ENCODE data around the gene IQGAP2.
A peak's percentile ranks its signal among the peaks of the same experiment; 100 is the strongest.
"Not testable (repeated sequence)": the region's sequence is repeated elsewhere in the genome, so short reads cannot be mapped to it uniquely, and the experiment has no call there.

Gene IQGAP2

DNA sequence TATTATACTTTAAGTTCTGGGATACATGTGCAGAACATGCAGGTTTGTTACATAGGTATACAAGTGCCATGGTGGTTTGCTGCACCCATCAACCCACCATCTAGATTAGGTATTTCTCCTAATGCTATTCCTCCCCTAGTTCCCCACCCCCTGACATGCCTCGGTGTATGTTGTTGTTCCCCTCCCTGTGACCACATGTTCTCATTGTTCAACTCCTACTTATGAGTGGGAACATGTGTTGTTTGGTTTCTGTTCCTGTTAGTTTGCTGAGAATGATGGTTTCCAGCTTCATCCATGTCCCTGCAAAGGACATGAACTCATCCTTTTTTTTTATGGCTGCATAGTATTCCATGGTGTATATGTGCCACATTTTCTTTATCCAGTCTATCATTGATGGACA lies 200.9 kb downstream of the IQGAP2 start:
- DNase-seq (ENCODE audit: low read depth in 1 of 2, low spot score in 1 of 2), result not testable (repeated sequence)

DNA sequence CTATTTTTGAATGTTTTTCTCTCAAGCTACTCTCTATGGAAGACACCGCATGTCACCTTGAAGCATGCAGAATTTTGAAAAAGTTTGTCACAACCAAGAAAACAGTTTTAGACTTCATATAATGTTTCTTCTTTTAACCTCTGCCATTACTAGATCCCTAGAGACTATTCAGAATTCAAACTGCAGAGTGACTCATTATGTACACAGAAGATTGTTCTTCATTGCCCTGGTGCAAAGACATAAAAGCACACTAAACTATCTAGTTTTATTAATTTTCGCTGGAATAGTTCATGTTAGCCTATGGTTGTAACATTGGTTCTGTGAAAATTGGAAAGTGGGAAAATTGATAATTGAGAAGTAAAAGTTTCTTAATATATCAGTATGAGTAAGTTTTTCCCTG lies 201.8 kb downstream of the IQGAP2 start:
- DNase-seq (ENCODE audit: low read depth in 1 of 2, low spot score in 1 of 2), result no peak

DNA sequence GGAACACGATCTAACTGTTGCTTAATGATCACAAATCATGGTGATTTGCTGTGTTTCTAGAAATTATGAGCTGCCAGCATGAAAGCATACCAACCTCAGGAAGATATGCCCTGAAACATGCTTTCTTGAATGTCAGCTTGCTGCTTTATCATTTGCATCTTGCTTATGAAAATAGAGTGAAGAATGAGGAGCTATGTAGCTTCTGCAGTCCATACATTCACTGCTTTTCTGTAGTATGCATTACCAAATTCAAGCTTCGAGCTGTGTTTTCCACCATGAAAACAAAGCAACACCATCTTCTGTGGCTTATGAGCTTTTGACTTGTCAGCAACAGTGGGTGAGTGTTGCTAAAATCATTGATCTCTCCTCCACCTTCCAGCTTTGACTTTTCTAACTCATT lies 203.6 kb downstream of the IQGAP2 start:
- no peak for DNase-seq (ENCODE audit: low read depth in 1 of 2, low spot score in 1 of 2)

DNA sequence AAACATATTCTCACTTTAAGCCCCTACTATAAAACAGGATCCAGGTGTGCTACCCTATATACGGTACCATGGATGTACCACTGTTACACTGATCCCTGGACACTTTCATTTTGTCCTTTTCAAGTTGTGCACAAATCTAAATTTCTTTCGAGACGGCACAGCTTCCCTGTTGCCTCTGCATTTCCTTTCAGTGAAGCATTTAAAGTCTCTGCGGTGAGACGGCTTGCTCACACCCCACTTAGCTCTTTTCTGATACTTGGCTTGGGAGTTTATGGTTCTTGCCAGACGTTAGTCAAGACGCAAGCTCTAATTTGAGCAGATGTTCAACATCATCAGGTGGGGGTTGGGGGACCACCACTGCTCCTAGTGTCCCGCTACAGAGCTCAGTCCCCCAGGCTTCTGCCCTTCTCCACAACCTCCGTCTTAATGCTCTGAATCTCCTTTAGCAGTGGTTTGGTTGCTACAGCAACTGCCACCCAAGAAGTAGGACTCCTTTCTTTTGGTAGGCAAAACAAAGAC lies 204.3 kb downstream of the IQGAP2 start:
- DNase-seq (ENCODE audit: low read depth in 1 of 2, low spot score in 1 of 2), result no peak

GRCh38 chr5:76608833-76609232 lies 205.7 kb downstream of the IQGAP2 start:
- DNase-seq (ENCODE audit: low read depth in 1 of 2, low spot score in 1 of 2), result no peak

- no peak for DNase-seq (ENCODE audit: low read depth in 1 of 2, low spot score in 1 of 2)
Observed at GRCh38 chr5:76610196-76610595, 207.1 kb downstream of the IQGAP2 start.

- DNase-seq (ENCODE audit: low read depth in 1 of 2, low spot score in 1 of 2), result no peak
Observed at GRCh38 chr5:76612942-76613341, 209.9 kb downstream of the IQGAP2 start.

- no peak for DNase-seq (ENCODE audit: low read depth in 1 of 2, low spot score in 1 of 2)
Observed at GRCh38 chr5:76615759-76616158, 212.7 kb downstream of the IQGAP2 start.

- no peak for DNase-seq (ENCODE audit: low read depth in 1 of 2, low spot score in 1 of 2)
Observed at GRCh38 chr5:76616206-76616605, 213.1 kb downstream of the IQGAP2 start.

GRCh38 chr5:76617229-76617628 lies 214.1 kb downstream of the IQGAP2 start:
- DNase-seq (ENCODE audit: low read depth in 1 of 2, low spot score in 1 of 2), result no peak

DNA sequence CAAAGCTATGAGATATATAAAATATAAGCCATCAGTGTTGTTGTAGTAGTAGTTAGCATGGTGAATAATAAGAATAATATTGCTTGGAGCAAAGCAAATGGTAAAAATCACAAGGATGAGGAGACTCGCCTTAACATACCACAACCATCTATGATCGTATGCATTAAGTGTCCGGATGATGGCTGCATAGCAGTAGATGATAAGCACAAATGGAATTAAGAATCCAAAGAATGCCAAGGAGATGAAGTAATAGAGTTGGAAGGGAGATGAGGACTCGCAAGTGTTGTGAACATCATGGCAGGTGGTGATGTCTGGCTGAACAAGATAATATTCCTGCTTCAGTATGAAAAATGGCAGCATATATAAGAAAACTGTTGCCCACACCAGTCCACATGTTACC lies 214.6 kb downstream of the IQGAP2 start:
- DNase-seq (ENCODE audit: low read depth in 1 of 2, low spot score in 1 of 2), result no peak

- DNase-seq (ENCODE audit: low read depth in 1 of 2, low spot score in 1 of 2), result no peak
Observed at GRCh38 chr5:76620166-76620565, 217.1 kb downstream of the IQGAP2 start.

DNA sequence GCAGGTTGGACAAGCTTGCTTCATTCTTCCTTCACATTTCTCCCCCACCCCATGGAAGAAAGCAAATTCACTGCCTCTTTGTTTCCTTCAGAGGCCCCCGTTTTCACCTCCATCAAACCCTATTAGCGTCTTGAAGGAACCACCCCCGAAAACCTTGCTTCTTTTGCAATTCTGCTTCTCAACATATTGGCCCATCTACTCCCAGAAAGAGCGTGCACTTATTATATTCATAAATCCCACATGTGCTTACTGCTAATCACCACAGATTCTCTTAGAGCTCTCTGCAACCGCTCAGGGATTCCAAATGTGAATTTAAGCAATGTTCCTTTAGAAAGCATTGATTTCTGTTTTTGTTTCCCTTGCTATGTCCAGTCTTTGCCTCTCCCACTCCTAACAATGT lies 219.0 kb downstream of the IQGAP2 start:
- DNase-seq (ENCODE audit: low read depth in 1 of 2, low spot score in 1 of 2), result no peak

DNA sequence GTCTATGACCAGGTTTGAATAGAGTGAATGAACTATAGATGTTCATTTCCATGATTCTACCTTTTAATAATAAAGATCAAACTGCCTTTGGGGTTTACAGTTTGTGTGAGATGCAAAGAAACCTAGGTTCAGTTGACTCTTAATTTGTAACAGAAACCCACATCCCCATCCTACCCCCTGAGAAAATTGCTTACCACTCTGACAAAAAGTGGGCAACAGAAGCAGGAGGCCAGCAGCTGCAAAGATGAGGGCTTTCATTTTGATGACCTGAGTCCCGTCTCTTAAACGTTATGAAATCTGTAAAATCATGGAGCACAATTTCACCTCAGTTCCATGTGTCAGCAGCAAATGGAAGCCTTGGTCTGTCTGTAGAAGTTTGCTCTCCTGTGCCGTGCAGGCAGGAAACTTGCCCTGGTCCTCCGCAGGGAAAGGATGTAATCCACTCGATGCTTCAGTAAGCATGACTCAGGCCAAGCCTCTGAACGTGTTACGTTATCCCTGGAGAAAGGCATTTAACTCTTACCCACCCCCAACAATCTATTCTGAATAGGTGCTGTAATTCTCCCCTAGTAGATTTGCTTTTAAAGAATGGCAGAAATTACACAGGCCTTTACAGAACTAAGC lies 220.0 kb downstream of the IQGAP2 start, which contains the start of gene F2RL2:
F2RL2 (minus strand) TSS at position 431 of the 624 bp plus-strand sequence; CDS start at position 258, 173 bp downstream.
- no peak for DNase-seq (ENCODE audit: low read depth in 1 of 2, low spot score in 1 of 2)

- no peak for DNase-seq (ENCODE audit: low read depth in 1 of 2, low spot score in 1 of 2)
Observed at GRCh38 chr5:76625087-76625815, 222.2 kb downstream of the IQGAP2 start.

GRCh38 chr5:76626738-76627137 lies 223.7 kb downstream of the IQGAP2 start:
- DNase-seq (ENCODE audit: low read depth in 1 of 2, low spot score in 1 of 2), result no peak

DNA sequence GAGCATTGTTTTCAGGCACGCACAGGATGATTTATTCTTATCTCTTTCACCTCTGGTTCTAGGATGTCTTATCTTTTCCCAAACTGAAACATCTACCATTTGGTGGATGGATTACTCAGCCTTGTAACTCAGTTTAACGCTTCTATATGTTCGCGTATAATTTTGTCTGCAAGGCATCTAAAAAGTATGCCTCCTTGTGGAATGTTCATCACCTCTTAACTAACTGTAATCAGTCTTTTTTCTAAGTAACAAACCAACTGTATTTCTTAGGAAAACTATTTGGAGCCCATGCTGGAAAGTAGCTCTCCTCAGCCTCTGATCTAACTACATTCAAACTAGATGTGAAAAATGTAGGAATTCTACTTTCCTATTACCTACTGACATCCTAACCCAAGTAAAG lies 231.6 kb downstream of the IQGAP2 start:
- no peak for DNase-seq (ENCODE audit: low read depth in 1 of 2, low spot score in 1 of 2)

GRCh38 chr5:76637490-76637889 lies 234.4 kb downstream of the IQGAP2 start:
- DNase-seq (ENCODE audit: low read depth in 1 of 2, low spot score in 1 of 2), result no peak

DNA sequence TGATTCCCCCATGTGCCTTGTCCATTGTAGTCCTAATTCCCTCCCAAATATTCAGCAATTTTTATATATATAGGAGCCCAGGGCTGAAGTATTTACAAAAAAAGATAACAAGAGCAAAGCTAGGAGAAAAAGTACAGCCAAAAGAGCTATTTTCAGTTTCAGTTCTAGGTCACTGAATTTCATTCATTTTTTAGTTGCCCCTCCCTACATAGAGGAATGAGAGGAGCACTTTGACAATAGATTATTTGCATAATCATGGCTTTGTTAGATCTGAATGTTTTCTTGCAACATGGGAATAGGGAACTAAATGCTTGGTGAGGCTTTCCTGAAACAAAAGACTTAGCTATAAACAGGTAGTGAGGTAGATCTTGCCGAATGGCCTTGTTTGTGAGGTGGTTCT lies 235.4 kb downstream of the IQGAP2 start:
- no peak for DNase-seq (ENCODE audit: low read depth in 1 of 2, low spot score in 1 of 2)

GRCh38 chr5:76641514-76642120 lies 238.5 kb downstream of the IQGAP2 start:
- DNase-seq (ENCODE audit: low read depth in 1 of 2, low spot score in 1 of 2), result peak; percentile 8 to 20

DNA sequence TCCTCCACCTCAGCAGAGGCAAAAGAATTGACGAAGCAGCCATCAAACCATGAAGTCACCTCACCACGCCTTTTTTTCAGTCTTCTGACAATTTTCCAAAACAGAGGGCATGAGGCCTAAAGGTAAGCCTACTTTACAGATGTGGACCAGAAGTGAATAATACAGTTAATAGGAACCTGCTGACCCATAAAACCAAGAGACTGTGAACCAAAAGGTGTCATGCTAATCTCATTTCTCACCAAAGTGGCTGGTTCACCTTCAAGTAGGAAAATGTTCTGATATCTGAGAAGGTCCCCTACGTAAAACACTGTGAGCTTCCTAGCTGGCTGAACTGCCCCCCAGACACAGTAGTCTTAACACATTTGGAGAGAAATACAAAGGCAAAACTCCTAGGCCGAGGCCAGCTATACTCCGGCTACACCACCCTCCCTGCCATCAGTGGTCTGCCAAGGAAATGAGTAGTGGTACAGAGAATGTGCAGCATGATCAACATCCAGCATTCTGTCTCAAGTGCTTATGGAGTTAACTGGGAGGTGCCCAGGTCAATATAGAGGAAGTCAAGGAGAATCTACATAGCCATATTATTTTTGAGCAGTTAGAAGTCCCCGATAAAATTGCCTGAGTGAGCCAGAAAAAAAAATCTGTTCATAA lies 239.4 kb downstream of the IQGAP2 start:
- no peak for DNase-seq (ENCODE audit: low read depth in 1 of 2, low spot score in 1 of 2)

GRCh38 chr5:76643371-76643770 lies 240.3 kb downstream of the IQGAP2 start:
- DNase-seq (ENCODE audit: low read depth in 1 of 2, low spot score in 1 of 2), result no peak
